ENCODE results near the gene GBX2.

The GBX2 gene

GRCh38 chr2:236158969-236159777 is 9.0 kb downstream of the GBX2 start:
- no CpG with 5 or more reads among the region's 45 CpGs for WGBS, 2 donors (ENCODE audit: extremely low coverage in 2 of 2, insufficient read length in 2 of 2, insufficient replicate concordance in 1 of 2)
- peak overlapping the region; percentile 89 for H3K18ac ChIP-seq (ENCODE audit: low read length)
- no peak overlapping the region for H3K4me3 ChIP-seq (ENCODE audit: low read length in 2 of 2)
- no peak overlapping the region for H3K4ac ChIP-seq (ENCODE audit: low read length)
- H2BK5ac ChIP-seq (ENCODE audit: low read length), result no peak overlapping the region
- peak overlapping the region; percentile 88 for H2AK5ac ChIP-seq (ENCODE audit: low read depth, low read length)
- H2BK120ac ChIP-seq (ENCODE audit: low read depth, low read length), result no peak overlapping the region
- peak; percentile 52 for DNase-seq (ENCODE audit: low spot score)
- peaks cover 0 to 84% (median 50%) of the 10 kb centered on the region in 3 experiments for H3K27me3 ChIP-seq (ENCODE audit: control insufficient read depth in 3 of 3, insufficient read depth in 3 of 3, low read depth in 1 of 3, low read length in 3 of 3)
- H2BK15ac ChIP-seq (ENCODE audit: low read length), result no peak overlapping the region
- H4K91ac ChIP-seq (ENCODE audit: low read depth, low read length, poor library complexity), result no peak overlapping the region
- no peaks in the 10 kb centered on the region for H3K79me1 ChIP-seq (ENCODE audit: low read depth, low read length)
- peaks cover 0 to 32% of the 10 kb centered on the region in 2 donors for H3K36me3 ChIP-seq (replicated peaks in 1 of 2; ENCODE audit: control insufficient read depth in 2 of 2, insufficient read depth in 2 of 2, low read length in 2 of 2)
- H3K27ac ChIP-seq (replicated peaks; ENCODE audit: low read length), result no peak overlapping the region
- H2AFZ ChIP-seq (ENCODE audit: low read length), result peak overlapping the region; percentile 33
- no peak overlapping the region for H3K14ac ChIP-seq (ENCODE audit: low read length)
- no peak overlapping the region for H3K23ac ChIP-seq (ENCODE audit: low read depth, low read length, poor library complexity)
- no peak overlapping the region for H4K8ac ChIP-seq (ENCODE audit: low read depth, low read length)
- peaks cover 13 to 48% of the 10 kb centered on the region in 2 donors for H3K4me1 ChIP-seq (ENCODE audit: control insufficient read depth in 2 of 2, insufficient read depth in 1 of 2, low read depth in 1 of 2, low read length in 2 of 2)
- peak overlapping the region; percentile 36 for H3K4me2 ChIP-seq (ENCODE audit: insufficient read depth, low read length, poor library complexity, severe bottlenecking)
- peaks cover 0 to 3% of the 10 kb centered on the region in 2 donors for H3K9me3 ChIP-seq (replicated peaks in 1 of 2; ENCODE audit: control insufficient read depth in 2 of 2, insufficient read depth in 1 of 2, low read depth in 1 of 2, low read length in 2 of 2)
- H3K9ac ChIP-seq (ENCODE audit: low read depth, low read length, poor library complexity), result no peak overlapping the region
- no peak overlapping the region for H2BK12ac ChIP-seq (ENCODE audit: low read length)

- DNase-seq (ENCODE audit: low spot score), result no peak
- Histone ChIP-seq H2BK15ac (ENCODE audit: low read length) (no peak overlapping the region), H3K18ac (ENCODE audit: low read length) (no peak overlapping the region), H3K36me3 (replicated peaks in 1 of 2; ENCODE audit: control insufficient read depth in 2 of 2, insufficient read depth in 2 of 2, low read length in 2 of 2) (peaks cover 0 to 20% of the 10 kb centered on the region in 2 donors), H3K27ac (replicated peaks; ENCODE audit: low read length) (no peak overlapping the region), H2BK120ac (ENCODE audit: low read depth, low read length) (no peak overlapping the region), H3K23ac (ENCODE audit: low read depth, low read length, poor library complexity) (no peak overlapping the region), H2BK12ac (ENCODE audit: low read length) (no peak overlapping the region), H4K8ac (ENCODE audit: low read depth, low read length) (no peak overlapping the region), H3K4me2 (ENCODE audit: insufficient read depth, low read length, poor library complexity, severe bottlenecking) (no peak overlapping the region), H2AK5ac (ENCODE audit: low read depth, low read length) (no peak overlapping the region), H3K4me1 (ENCODE audit: control insufficient read depth in 2 of 2, insufficient read depth in 1 of 2, low read depth in 1 of 2, low read length in 2 of 2) (peaks cover 12 to 40% of the 10 kb centered on the region in 2 donors), H2AFZ (ENCODE audit: low read length) (no peak overlapping the region), H2BK5ac (ENCODE audit: low read length) (no peak overlapping the region), H3K4me3 (ENCODE audit: low read length in 2 of 2) (no peak overlapping the region), H3K14ac (ENCODE audit: low read length) (no peak overlapping the region), H3K4ac (ENCODE audit: low read length) (no peak overlapping the region), H3K27me3 (ENCODE audit: control insufficient read depth in 3 of 3, insufficient read depth in 3 of 3, low read depth in 1 of 3, low read length in 3 of 3) (peaks cover 0 to 72% (median 38%) of the 10 kb centered on the region in 3 experiments), H3K9ac (ENCODE audit: low read depth, low read length, poor library complexity) (no peak overlapping the region), H4K91ac (ENCODE audit: low read depth, low read length, poor library complexity) (no peak overlapping the region), H3K79me1 (ENCODE audit: low read depth, low read length) (no peaks in the 10 kb centered on the region), H3K9me3 (replicated peaks in 1 of 2; ENCODE audit: control insufficient read depth in 2 of 2, insufficient read depth in 1 of 2, low read depth in 1 of 2, low read length in 2 of 2) (peaks cover 2 to 3% of the 10 kb centered on the region in 2 donors)
- no CpG with 5 or more reads among the region's 10 CpGs for WGBS, 2 donors (ENCODE audit: extremely low coverage in 2 of 2, insufficient read length in 2 of 2, insufficient replicate concordance in 1 of 2)
Observed at GRCh38 chr2:236157815-236158498, 10.2 kb downstream of the GBX2 start.

- no CpG with 5 or more reads among the region's 6 CpGs for WGBS, 2 donors (ENCODE audit: extremely low coverage in 2 of 2, insufficient read length in 2 of 2, insufficient replicate concordance in 1 of 2)
- Histone ChIP-seq H3K4me1 (ENCODE audit: control insufficient read depth in 2 of 2, insufficient read depth in 1 of 2, low read depth in 1 of 2, low read length in 2 of 2) (peaks cover 12 to 35% of the 10 kb centered on the region in 2 donors), H4K8ac (ENCODE audit: low read depth, low read length) (no peak overlapping the region), H3K18ac (ENCODE audit: low read length) (no peak overlapping the region), H3K9me3 (replicated peaks in 1 of 2; ENCODE audit: control insufficient read depth in 2 of 2, insufficient read depth in 1 of 2, low read depth in 1 of 2, low read length in 2 of 2) (peaks cover 5 to 7% of the 10 kb centered on the region in 2 donors), H3K9ac (ENCODE audit: low read depth, low read length, poor library complexity) (no peak overlapping the region), H3K27me3 (ENCODE audit: control insufficient read depth in 3 of 3, insufficient read depth in 3 of 3, low read depth in 1 of 3, low read length in 3 of 3) (peaks cover 0 to 66% (median 32%) of the 10 kb centered on the region in 3 experiments), H2AFZ (ENCODE audit: low read length) (no peak overlapping the region), H3K36me3 (replicated peaks in 1 of 2; ENCODE audit: control insufficient read depth in 2 of 2, insufficient read depth in 2 of 2, low read length in 2 of 2) (peaks cover 0 to 14% of the 10 kb centered on the region in 2 donors), H3K27ac (replicated peaks; ENCODE audit: low read length) (no peak overlapping the region), H2BK15ac (ENCODE audit: low read length) (no peak overlapping the region), H3K4me2 (ENCODE audit: insufficient read depth, low read length, poor library complexity, severe bottlenecking) (no peak overlapping the region), H3K79me1 (ENCODE audit: low read depth, low read length) (no peaks in the 10 kb centered on the region), H3K4me3 (ENCODE audit: low read length in 2 of 2) (no peak overlapping the region), H2AK5ac (ENCODE audit: low read depth, low read length) (no peak overlapping the region), H2BK120ac (ENCODE audit: low read depth, low read length) (no peak overlapping the region), H4K91ac (ENCODE audit: low read depth, low read length, poor library complexity) (no peak overlapping the region), H3K14ac (ENCODE audit: low read length) (no peak overlapping the region), H3K4ac (ENCODE audit: low read length) (no peak overlapping the region), H2BK12ac (ENCODE audit: low read length) (no peak overlapping the region), H2BK5ac (ENCODE audit: low read length) (no peak overlapping the region), H3K23ac (ENCODE audit: low read depth, low read length, poor library complexity) (no peak overlapping the region)
- DNase-seq (ENCODE audit: low spot score), result no peak
Observed at GRCh38 chr2:236157366-236157765, 10.8 kb downstream of the GBX2 start.

- H3K23ac ChIP-seq (ENCODE audit: low read depth, low read length, poor library complexity), result no peak overlapping the region
- no peak overlapping the region for H2BK15ac ChIP-seq (ENCODE audit: low read length)
- peaks cover 0 to 60% (median 29%) of the 10 kb centered on the region in 3 experiments for H3K27me3 ChIP-seq (ENCODE audit: control insufficient read depth in 3 of 3, insufficient read depth in 3 of 3, low read depth in 1 of 3, low read length in 3 of 3)
- no peak overlapping the region for H3K4me2 ChIP-seq (ENCODE audit: insufficient read depth, low read length, poor library complexity, severe bottlenecking)
- no peak for DNase-seq (ENCODE audit: low spot score)
- no peak overlapping the region for H2BK12ac ChIP-seq (ENCODE audit: low read length)
- no peak overlapping the region for H2AK5ac ChIP-seq (ENCODE audit: low read depth, low read length)
- peaks cover 5 to 7% of the 10 kb centered on the region in 2 donors for H3K9me3 ChIP-seq (replicated peaks in 1 of 2; ENCODE audit: control insufficient read depth in 2 of 2, insufficient read depth in 1 of 2, low read depth in 1 of 2, low read length in 2 of 2)
- peaks cover 12 to 29% of the 10 kb centered on the region in 2 donors for H3K4me1 ChIP-seq (ENCODE audit: control insufficient read depth in 2 of 2, insufficient read depth in 1 of 2, low read depth in 1 of 2, low read length in 2 of 2)
- peak overlapping the region; percentile 28 for H3K18ac ChIP-seq (ENCODE audit: low read length)
- no peak overlapping the region for H3K4ac ChIP-seq (ENCODE audit: low read length)
- H2BK120ac ChIP-seq (ENCODE audit: low read depth, low read length), result no peak overlapping the region
- no peak overlapping the region for H2BK5ac ChIP-seq (ENCODE audit: low read length)
- H3K27ac ChIP-seq (replicated peaks; ENCODE audit: low read length), result no peak overlapping the region
- H3K36me3 ChIP-seq (replicated peaks in 1 of 2; ENCODE audit: control insufficient read depth in 2 of 2, insufficient read depth in 2 of 2, low read length in 2 of 2), result peaks cover 0 to 9% of the 10 kb centered on the region in 2 donors
- no peak overlapping the region for H3K14ac ChIP-seq (ENCODE audit: low read length)
- H3K9ac ChIP-seq (ENCODE audit: low read depth, low read length, poor library complexity), result no peak overlapping the region
- no peak overlapping the region for H4K8ac ChIP-seq (ENCODE audit: low read depth, low read length)
- H4K91ac ChIP-seq (ENCODE audit: low read depth, low read length, poor library complexity), result no peak overlapping the region
- H3K4me3 ChIP-seq (ENCODE audit: low read length in 2 of 2), result no peak overlapping the region
- H2AFZ ChIP-seq (ENCODE audit: low read length), result no peak overlapping the region
- no CpG with 5 or more reads among the region's 7 CpGs for WGBS, 2 donors (ENCODE audit: extremely low coverage in 2 of 2, insufficient read length in 2 of 2, insufficient replicate concordance in 1 of 2)
- no peaks in the 10 kb centered on the region for H3K79me1 ChIP-seq (ENCODE audit: low read depth, low read length)
Observed at GRCh38 chr2:236156860-236157194, 11.4 kb downstream of the GBX2 start.
